Measurements from ENCODE around the gene ASB12. TPM values are rescaled to one million over a fixed set of nuclear protein-coding genes. Genes with fewer than 3 reads are reported as not detected.

Gene ASB12
- total and polyA plus RNA-seq, 10 of the 15 experiments (the other 5 are each of a cell fraction or from before 2014, with no cell fraction given), result 0.07 to 0.35 (median 0.14) TPM; not detected in 6

DNA sequence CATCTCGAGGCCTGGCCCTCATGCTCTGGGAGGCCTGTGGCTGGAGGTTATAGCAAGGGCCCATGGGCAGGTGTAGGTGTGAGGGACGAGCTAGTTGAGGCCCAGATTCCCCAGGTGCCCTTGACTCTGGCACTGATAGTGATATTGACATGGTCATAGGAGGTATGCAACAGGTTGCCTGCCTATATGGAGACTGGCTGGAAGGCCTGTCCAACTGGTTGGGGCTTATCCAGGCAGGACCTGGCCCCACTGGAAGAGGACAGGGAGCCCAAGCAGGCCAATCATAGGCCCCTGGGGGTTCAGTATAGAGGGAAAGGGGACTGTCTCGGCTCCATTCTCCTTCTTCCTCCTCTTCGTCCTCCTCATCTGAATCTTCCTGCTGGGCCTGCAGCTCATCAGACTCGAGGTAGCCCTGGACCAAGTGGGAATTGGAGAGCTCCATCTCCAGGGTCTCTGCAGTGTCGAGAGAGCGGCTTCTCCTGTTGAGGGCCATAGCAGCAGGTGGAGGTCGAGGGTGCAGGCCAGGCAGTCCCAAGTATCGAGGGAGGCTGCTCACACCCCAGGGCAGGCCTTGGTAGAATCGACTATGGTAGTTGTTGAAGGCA lies 40.2 kb downstream of the ASB12 start:
- Histone ChIP-seq H4K20me1 (ENCODE audit: control insufficient read depth, insufficient read depth) (no peaks in the 10 kb centered on the region), H3K27ac (ENCODE audit: control insufficient read depth, insufficient read depth) (no peak overlapping the region), H3K79me2 (ENCODE audit: control insufficient read depth, insufficient read depth, low read length) (no peaks in the 10 kb centered on the region), H2AFZ (ENCODE audit: control insufficient read depth, low read depth, low read length) (no peak overlapping the region), H3K4me1 (ENCODE audit: control insufficient read depth, insufficient read depth, low read length) (no peaks in the 10 kb centered on the region), H3K9ac (ENCODE audit: control insufficient read depth, insufficient read depth, low read length) (no peak overlapping the region), H3K27me3 (replicated peaks in 1 of 2; ENCODE audit: control insufficient read depth in 2 of 2, insufficient read depth in 2 of 2, low read length in 1 of 2) (no peaks in the 10 kb centered on the region), H3K4me3 (no peak overlapping the region), H3K36me3 (ENCODE audit: control insufficient read depth in 2 of 2, insufficient read depth in 2 of 2, low read length in 1 of 2) (peaks cover 0 to 3% of the 10 kb centered on the region in 2 experiments; a peak in 3 of 4 replicates), H3K4me2 (ENCODE audit: control insufficient read depth, insufficient read depth) (no peak overlapping the region), H3K9me3 (replicated peaks; ENCODE audit: control insufficient read depth, insufficient read depth, low read length) (no peaks in the 10 kb centered on the region)
- no peak for TF ChIP-seq E2F4 (IDR thresholded peaks at IDR 0.05; ENCODE audit: low read depth, low read length)
- no peak for TF ChIP-seq MTA2 (IDR thresholded peaks at IDR 0.05; ENCODE audit: low read depth)
- no peak for TF ChIP-seq NFXL1 (IDR thresholded peaks at IDR 0.05; ENCODE audit: borderline replicate concordance)
- no peak for TF ChIP-seq FOXK2 (IDR thresholded peaks at IDR 0.05)
- no peak for TF ChIP-seq USF1 (IDR thresholded peaks at IDR 0.05; ENCODE audit: borderline replicate concordance, extremely low read length, insufficient read depth, low read depth, low read length)
- ChIA-PET SMC1A (ENCODE audit: uncharacterized antibody, unreplicated experiment) (no interaction called here), CTCF (no interaction called here), POLR2A (interaction anchor here (1.3 kb wide), 1 partner anchor 27 kb away, joined by 3 read pairs; no protein-coding TSS in a partner anchor), RAD21 (ENCODE audit: unreplicated experiment) (no interaction called here)
- ATAC-seq (no peak), FAIRE-seq (no peak), DNase-seq (ENCODE audit: low read depth, low spot score) (no peak)
- intact Hi-C loops (cut with micrococcal nuclease; ENCODE audit: unreplicated experiment) (no loop called here), in situ Hi-C loops (cut with MboI) (no loop called here)
- 38% methylated on average over 10 of the region's 10 CpGs for WGBS (ENCODE audit: insufficient coverage, insufficient replicate concordance, low lambda C conversion rate, missing lambda C conversion rate)
- BruUV-seq (replicated peaks), result no TSS peak

All from GM12878 (cell line).